ENCODE data around the gene LRCH3. TPM values are rescaled to one million over a fixed set of nuclear protein-coding genes. Genes with fewer than 3 reads are reported as not detected.

Gene LRCH3
- total and polyA plus RNA-seq, 9 of the 15 experiments (the other 6 are each of a cell fraction or from before 2014, with no cell fraction given): 4.6 to 75.3 (median 30.3) TPM

DNA sequence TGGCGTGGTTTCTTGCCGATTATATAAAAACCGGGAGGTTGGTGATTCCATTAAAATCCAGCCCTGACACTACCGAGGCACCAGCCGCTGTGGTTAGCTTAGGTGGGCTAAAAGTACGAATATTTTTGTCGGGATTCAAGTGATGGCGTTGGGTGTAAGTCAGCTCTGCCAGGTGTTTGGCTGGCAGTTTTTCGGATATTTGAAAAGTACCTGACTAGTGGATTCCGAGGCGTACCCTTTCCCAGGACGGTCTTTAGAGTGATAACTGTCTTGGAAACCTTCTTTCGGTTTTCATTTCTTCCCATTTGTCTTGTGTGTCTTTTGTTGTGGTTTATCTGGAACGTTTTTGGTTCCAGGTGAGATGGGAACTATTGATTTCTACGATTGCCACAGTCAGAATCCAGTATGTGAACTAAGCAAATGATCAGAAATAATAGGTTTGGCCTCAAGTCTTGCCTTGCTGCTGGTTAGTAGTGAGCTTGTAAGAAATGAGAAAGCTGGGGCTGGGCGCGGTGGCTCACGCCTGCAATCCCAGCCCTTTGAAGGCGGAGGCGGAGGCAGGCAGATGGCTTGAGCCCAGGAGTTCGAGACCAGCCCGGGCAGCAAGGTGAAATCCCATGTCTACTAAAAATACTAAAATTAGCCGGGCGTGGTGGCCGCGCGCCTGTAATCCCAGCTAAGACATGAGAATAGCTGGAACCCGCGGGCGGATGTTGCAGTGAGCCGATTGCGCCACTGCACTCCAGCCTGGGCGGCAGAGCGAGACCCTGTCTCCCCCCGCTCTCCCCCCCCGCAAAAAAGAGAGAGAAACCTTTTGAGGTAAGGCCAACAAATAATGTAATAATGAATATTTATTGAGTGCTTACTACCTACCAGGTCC is 40.0 kb upstream of the LRCH3 start (continued):
- TF ChIP-seq NFE2 (IDR thresholded peaks at IDR 0.05; ENCODE audit: low read depth) (0 out of 2 replicates have a peak, but pooled peaks have one; percentile 1), ZNF436 (CRISPR knock-in tag; IDR thresholded peaks at IDR 0.05) (no peak), ADNP (tag; IDR thresholded peaks at IDR 0.05) (peak; percentile 48; the same call in 1 of the 2 replicates), MAZ (CRISPR knock-in tag; conservative IDR thresholded peaks at IDR 0.05 in 1 of 2, IDR thresholded peaks at IDR 0.05 in 1 of 2) (peak; percentile 55 to 59; a peak in 3 of 4 replicates), CEBPB (tag; IDR thresholded peaks at IDR 0.05) (peak; percentile 92), U2AF1 (optimal IDR thresholded peaks at IDR 0.05; ENCODE audit: low read depth, low read length) (no peak), EGR1 (conservative IDR thresholded peaks at IDR 0.05) (peak; percentile 37; the same call in 1 of the 2 replicates), TFAP4 (CRISPR knock-in tag; IDR thresholded peaks at IDR 0.05; ENCODE audit: borderline replicate concordance) (peak; percentile 25; the same call in 1 of the 2 replicates), SP1 (CRISPR knock-in tag; IDR thresholded peaks at IDR 0.05) (peak; percentile 48; the same call in 1 of the 2 replicates), POLR3A (IDR thresholded peaks at IDR 0.05; ENCODE audit: borderline replicate concordance, extremely low read depth, insufficient read depth, insufficient read length) (no peak), MAX (CRISPR knock-in tag; IDR thresholded peaks at IDR 0.05) (0 out of 2 replicates have a peak, but pooled peaks have one; percentile 0), TFE3 (CRISPR knock-in tag; IDR thresholded peaks at IDR 0.05) (no peak), XRCC3 (IDR thresholded peaks at IDR 0.05) (no peak), TOE1 (IDR thresholded peaks at IDR 0.05; ENCODE audit: borderline replicate concordance) (no peak), TOE1 (CRISPR knock-in tag; IDR thresholded peaks at IDR 0.05; ENCODE audit: borderline replicate concordance, low read depth) (0 out of 2 replicates have a peak, but pooled peaks have one; percentile 35), ZNF324 (CRISPR knock-in tag; IDR thresholded peaks at IDR 0.05) (no peak), MTA2 (IDR thresholded peaks at IDR 0.05; ENCODE audit: low read depth) (no peak), POLR2G (IDR thresholded peaks at IDR 0.05; ENCODE audit: low read depth, low read length) (peak; percentile 28; the same call in 1 of the 2 replicates), CEBPG (CRISPR knock-in tag; IDR thresholded peaks at IDR 0.05) (peak; percentile 65; the same call in 1 of the 2 replicates), CEBPG (tag; conservative IDR thresholded peaks at IDR 0.05 in 1 of 2, IDR thresholded peaks at IDR 0.05 in 1 of 2) (peak; percentile 66 to 78), ATF6 (CRISPR knock-in tag; IDR thresholded peaks at IDR 0.05) (no peak), ZBTB7A (IDR thresholded peaks at IDR 0.05; ENCODE audit: borderline replicate concordance, control insufficient read depth, low read depth, low read length) (peak; percentile 82; the same call in 1 of the 2 replicates)
